Measurements from ENCODE around the gene CREG1. TPM values are rescaled to one million over a fixed set of nuclear protein-coding genes. Genes with fewer than 3 reads are reported as not detected.

Gene CREG1
- total and polyA plus RNA-seq, 2 of the 8 experiments (the other 6 are each of a cell fraction or from before 2014, with no cell fraction given) = 29.8 to 30.1 TPM

GRCh38 chr1:167496797-167497619 lies 56.6 kb downstream of the CREG1 start:
- H2BK12ac ChIP-seq (ENCODE audit: low read depth, low read length) = no peak overlapping the region
- no peak overlapping the region for H2AFZ ChIP-seq (ENCODE audit: low read length)
- no peak overlapping the region for H2BK5ac ChIP-seq (ENCODE audit: low read depth, low read length)
- no peak overlapping the region for H3K4ac ChIP-seq (replicated peaks; ENCODE audit: insufficient read length, low read depth, low read length)
- H3K9me3 ChIP-seq (ENCODE audit: insufficient read depth in 2 of 2, low read depth in 1 of 2, low read length in 1 of 2) = no peaks in the 10 kb centered on the region
- DNase-seq (ENCODE audit: low read depth in 1 of 2, low spot score in 2 of 2) (no peak), FAIRE-seq (no peak)
- no peaks in the 10 kb centered on the region for H3K23me2 ChIP-seq (ENCODE audit: low read depth, low read length)
- H3K27ac ChIP-seq (ENCODE audit: low read depth, low read length) = no peak overlapping the region
- no peak overlapping the region for H3K4me2 ChIP-seq (ENCODE audit: insufficient read depth in 1 of 2, low read depth in 2 of 2, low read length in 2 of 2)
- H4K5ac ChIP-seq (ENCODE audit: insufficient read length, low read depth, low read length) = no peak overlapping the region
- no peak overlapping the region for H4K8ac ChIP-seq (ENCODE audit: extremely low read depth, insufficient read depth, low read length)
- peaks cover 0 to 11% (median 7%) of the 10 kb centered on the region in 4 experiments; a peak in 4 of 7 replicates for H3K4me1 ChIP-seq (replicated peaks in 1 of 4; ENCODE audit: control insufficient read depth in 3 of 4, insufficient read depth in 4 of 4, low read length in 3 of 4)
- H3K79me2 ChIP-seq (ENCODE audit: control insufficient read depth in 1 of 2, insufficient read depth in 2 of 2, low read length in 2 of 2) = no peaks in the 10 kb centered on the region
- no peak overlapping the region for H3K14ac ChIP-seq (ENCODE audit: insufficient read length)
- 92% methylated on average over 11 of the region's 11 CpGs; no CpG with 5 or more reads in 1 of the 2 experiments for WGBS, 2 experiments (ENCODE audit: extremely low coverage in 1 of 2, insufficient coverage in 1 of 2, insufficient read length in 1 of 2, insufficient replicate concordance in 2 of 2, low coverage in 1 of 2, low lambda C conversion rate in 2 of 2, missing lambda C conversion rate in 1 of 2)
- H3K4me3 ChIP-seq (ENCODE audit: extremely low read depth in 1 of 4, insufficient read depth in 2 of 4, low read depth in 3 of 4, low read length in 4 of 4) = no peak overlapping the region
- ChIA-PET CTCF (ENCODE audit: partially characterized antibody) (interaction anchor here (0.6 to 1.7 kb wide), 2 partner anchors 10 to 36 kb away, joined by 3 to 4 read pairs; no protein-coding TSS in a partner anchor), POLR2A (ENCODE audit: partially characterized antibody) (no interaction called here)
- no peak for TF ChIP-seq SIRT6 (IDR thresholded peaks at IDR 0.05; ENCODE audit: low read length)
- no peak for TF ChIP-seq GTF2F1 (IDR thresholded peaks at IDR 0.05; ENCODE audit: borderline replicate concordance, low read depth, low read length)
- TF ChIP-seq ASH2L (IDR thresholded peaks at IDR 0.05; ENCODE audit: low read length) = no peak
- TF ChIP-seq SIX5 (IDR thresholded peaks at IDR 0.05; ENCODE audit: low read depth, low read length) = no peak
- no peak for TF ChIP-seq FOSL1 (IDR thresholded peaks at IDR 0.05; ENCODE audit: insufficient read depth, low read depth, low read length)
- no peak for TF ChIP-seq NRF1 (IDR thresholded peaks at IDR 0.05; ENCODE audit: low read depth, low read length)
- no peak for TF ChIP-seq SAP30 (IDR thresholded peaks at IDR 0.05; ENCODE audit: insufficient read depth, insufficient replicate concordance, low read length)
- no peak for TF ChIP-seq BACH1 (IDR thresholded peaks at IDR 0.05; ENCODE audit: low read length)
- TF ChIP-seq SUZ12 (IDR thresholded peaks at IDR 0.05; ENCODE audit: low read length) = no peak
- no peak for TF ChIP-seq SRF (IDR thresholded peaks at IDR 0.05; ENCODE audit: low read depth, low read length)
- no peak for TF ChIP-seq MAX (IDR thresholded peaks at IDR 0.05)
- no peak for TF ChIP-seq TAF1 (IDR thresholded peaks at IDR 0.05; ENCODE audit: low read depth, low read length)
- no peak for TF ChIP-seq RFX5 (IDR thresholded peaks at IDR 0.05; ENCODE audit: borderline replicate concordance, low read depth, low read length)
- no peak overlapping the region for H3K18ac ChIP-seq (ENCODE audit: extremely low read depth, low read length)
- no peak overlapping the region for H2BK15ac ChIP-seq (ENCODE audit: low read length)
- H4K20me1 ChIP-seq (replicated peaks in 1 of 2; ENCODE audit: control insufficient read depth in 1 of 2, insufficient read depth in 2 of 2, low read length in 2 of 2) = no peaks in the 10 kb centered on the region
- H3K79me1 ChIP-seq (ENCODE audit: low read depth, low read length) = no peaks in the 10 kb centered on the region
- H4K91ac ChIP-seq (replicated peaks; ENCODE audit: insufficient read length, low read length) = no peak overlapping the region
- H3K56ac ChIP-seq (replicated peaks; ENCODE audit: insufficient read length, low read depth, low read length) = no peak overlapping the region
- peaks cover 0 to 1% (median 0%) of the 10 kb centered on the region in 4 experiments; a peak in 1 of 7 replicates for H3K27me3 ChIP-seq (replicated peaks in 1 of 4; ENCODE audit: control insufficient read depth in 3 of 4, extremely low read depth in 1 of 4, insufficient read depth in 3 of 4, low read length in 3 of 4)
- H3K9ac ChIP-seq (replicated peaks in 1 of 4; ENCODE audit: extremely low read depth in 1 of 4, low read depth in 3 of 4, low read length in 3 of 4) = no peak overlapping the region
- H3K36me3 ChIP-seq (ENCODE audit: control insufficient read depth in 2 of 4, insufficient read depth in 4 of 4, low read length in 3 of 4) = no peaks in the 10 kb centered on the region
- H2AK5ac ChIP-seq (ENCODE audit: low read depth, low read length) = no peak overlapping the region
- H2BK120ac ChIP-seq (replicated peaks; ENCODE audit: low read depth, low read length) = no peak overlapping the region
- H2BK20ac ChIP-seq (ENCODE audit: low read length) = no peak overlapping the region
- H3K23ac ChIP-seq (ENCODE audit: insufficient read length) = no peak overlapping the region

Measured in H1 (cell line).